Fibroblast of villous mesenchyme (primary cell): ENCODE results near the gene TSKU. TPM values are rescaled to one million over a fixed set of nuclear protein-coding genes. Genes with fewer than 3 reads are reported as not detected.

Source experiments
- DNase-seq: peaks from one replicate; pipeline ENCODE4 v3.0.0-alpha.2; 2010; ENCODE audit warnings: low read depth
- H3K4me3 ChIP-seq: 2 replicates; pipeline ENCODE4 v1.5.1; 2011; ENCODE audit warnings: low read depth, mild to moderate bottlenecking, low read length
- CTCF ChIP-seq: IDR thresholded peaks from 2 replicates; pipeline ENCODE4 v1.5.1; 2012; ENCODE audit warnings: low read depth, mild to moderate bottlenecking, low read length; ENCODE audit not compliant: insufficient read depth
- total RNA-seq: library from RNA; depleted of rRNA; stranded (reverse); fragments of >200 nt; gene quantifications from 2 replicates; pipeline ENCODE4 v1.2.3, GENCODE V29; 2012

TSKU gene
- total RNA-seq, 1 donor = 18.6 TPM

- TF ChIP-seq CTCF = no peak
- H3K4me3 ChIP-seq = no peak overlapping the region
- no peak for DNase-seq
These were observed 44.4 kb upstream of the TSKU start for GRCh38 chr11:76738618-76739240.

GRCh38 chr11:76739798-76740197, 43.4 kb upstream of the TSKU start:
- DNase-seq = peak; percentile 11
- no peak for TF ChIP-seq CTCF
- H3K4me3 ChIP-seq = no peak overlapping the region

GRCh38 chr11:76740772-76741171, 42.4 kb upstream of the TSKU start:
- no peak overlapping the region for H3K4me3 ChIP-seq
- TF ChIP-seq CTCF = no peak
- peak; percentile 30 for DNase-seq

GRCh38 chr11:76742902-76743301, 40.3 kb upstream of the TSKU start:
- TF ChIP-seq CTCF = no peak
- peak; percentile 26 for DNase-seq
- H3K4me3 ChIP-seq = no peak overlapping the region

- peak; percentile 26 for DNase-seq
- TF ChIP-seq CTCF = no peak
- H3K4me3 ChIP-seq = no peak overlapping the region
These were observed 38.7 kb upstream of the TSKU start for GRCh38 chr11:76744186-76745043.

- H3K4me3 ChIP-seq = no peak overlapping the region
- DNase-seq = no peak
- TF ChIP-seq CTCF = no peak
These were observed 38.1 kb upstream of the TSKU start for GRCh38 chr11:76745044-76745376.
